ENCODE results near the gene PRCD.

Gene PRCD

DNA sequence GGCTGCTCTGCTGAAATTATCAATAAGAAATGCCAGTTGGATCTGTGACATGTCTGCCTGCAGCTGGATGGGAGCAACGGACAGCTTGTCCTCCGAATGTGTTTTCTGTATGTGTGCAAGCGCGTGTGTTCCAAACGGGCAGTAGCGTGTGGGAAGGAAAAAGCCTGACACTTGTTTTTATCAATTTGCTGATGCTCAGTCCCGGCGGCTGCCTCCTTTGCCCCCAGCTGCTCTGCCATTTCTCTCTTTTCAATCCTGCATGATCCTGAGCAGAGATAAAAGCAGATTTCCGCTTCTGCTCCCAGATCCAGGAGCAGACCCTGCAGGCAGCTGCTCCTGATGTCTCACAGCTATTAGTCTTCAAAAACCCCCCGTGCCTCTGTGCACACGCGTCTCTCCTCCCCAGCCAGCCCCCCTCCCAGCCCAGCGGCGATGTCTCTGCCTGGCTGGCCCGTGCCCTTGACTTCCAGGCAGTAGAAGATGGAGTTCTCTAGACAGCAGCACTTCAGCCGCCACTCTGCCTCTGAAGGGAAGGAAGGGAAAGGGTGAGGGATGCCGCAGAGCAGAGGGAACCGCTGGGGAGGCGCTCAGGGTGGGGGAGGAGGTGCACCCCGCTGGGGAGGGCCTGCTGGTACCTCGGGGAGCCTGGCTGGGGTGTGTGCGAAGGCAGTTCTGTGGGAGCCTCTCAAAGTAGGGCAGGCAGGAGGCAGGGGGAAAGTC lies 4.1 kb downstream of the PRCD start:
- Histone ChIP-seq H3K9me3 (ENCODE audit: control insufficient read depth, insufficient read depth, low read length) (no peaks in the 10 kb centered on the region), H3K27ac (ENCODE audit: low read depth, low read length) (no peak overlapping the region), H3K27me3 (ENCODE audit: control insufficient read depth, insufficient read depth, low read length) (peaks cover 11% of the 10 kb centered on the region), H3K4me1 (ENCODE audit: control insufficient read depth, insufficient read depth, low read length) (peaks cover 41% of the 10 kb centered on the region), H3K9ac (ENCODE audit: low read depth, low read length) (no peak overlapping the region), H3K4me3 (ENCODE audit: low read depth, low read length) (no peak overlapping the region), H3K36me3 (ENCODE audit: control insufficient read depth, insufficient read depth, low read length) (no peaks in the 10 kb centered on the region)

DNA sequence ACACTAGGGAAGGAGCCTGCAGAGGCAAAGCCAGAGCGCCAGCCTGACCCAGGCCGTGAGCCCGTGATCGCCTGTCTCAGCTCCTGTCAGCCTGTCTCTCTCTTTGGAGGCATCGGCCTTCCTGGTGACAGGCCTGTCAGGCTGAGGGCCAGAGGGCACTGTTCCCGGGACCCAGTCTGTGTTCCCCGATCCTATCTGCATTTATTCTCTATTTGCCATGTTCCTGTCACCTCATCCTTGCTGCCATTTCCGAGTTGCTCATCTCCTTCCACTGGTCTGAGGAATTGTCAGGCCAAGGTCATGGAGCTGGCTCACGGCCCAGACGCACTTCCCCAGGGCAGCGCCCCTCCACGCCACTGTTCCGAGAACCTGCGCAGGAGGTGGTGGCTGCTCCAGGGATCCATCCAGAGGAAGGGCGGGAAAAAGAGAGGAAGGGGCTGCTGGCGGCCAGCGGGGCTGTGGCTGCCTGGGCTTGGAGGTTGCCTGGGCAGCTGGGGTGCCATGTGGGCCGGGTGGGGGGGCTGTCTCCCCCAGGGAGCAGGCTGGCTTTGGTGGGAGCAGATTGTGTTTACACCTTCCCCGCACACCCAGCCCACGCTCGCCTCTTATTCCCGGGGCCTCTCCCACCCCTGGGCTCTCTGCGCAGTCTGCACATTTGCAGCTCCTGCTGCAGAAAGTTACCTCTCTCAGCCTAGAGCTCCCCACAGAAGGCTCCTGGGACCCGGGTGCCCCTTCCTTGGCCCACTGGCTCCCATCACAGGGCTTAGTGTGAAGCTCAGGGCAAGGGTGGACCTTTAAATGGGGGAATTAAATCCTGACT lies 4.9 kb downstream of the PRCD start:
- Histone ChIP-seq H3K27ac (ENCODE audit: low read depth, low read length) (no peak overlapping the region), H3K9ac (ENCODE audit: low read depth, low read length) (no peak overlapping the region), H3K36me3 (ENCODE audit: control insufficient read depth, insufficient read depth, low read length) (no peaks in the 10 kb centered on the region), H3K27me3 (ENCODE audit: control insufficient read depth, insufficient read depth, low read length) (peaks cover 4% of the 10 kb centered on the region), H3K4me3 (ENCODE audit: low read depth, low read length) (no peak overlapping the region), H3K4me1 (ENCODE audit: control insufficient read depth, insufficient read depth, low read length) (peaks cover 41% of the 10 kb centered on the region), H3K9me3 (ENCODE audit: control insufficient read depth, insufficient read depth, low read length) (no peaks in the 10 kb centered on the region)

DNA sequence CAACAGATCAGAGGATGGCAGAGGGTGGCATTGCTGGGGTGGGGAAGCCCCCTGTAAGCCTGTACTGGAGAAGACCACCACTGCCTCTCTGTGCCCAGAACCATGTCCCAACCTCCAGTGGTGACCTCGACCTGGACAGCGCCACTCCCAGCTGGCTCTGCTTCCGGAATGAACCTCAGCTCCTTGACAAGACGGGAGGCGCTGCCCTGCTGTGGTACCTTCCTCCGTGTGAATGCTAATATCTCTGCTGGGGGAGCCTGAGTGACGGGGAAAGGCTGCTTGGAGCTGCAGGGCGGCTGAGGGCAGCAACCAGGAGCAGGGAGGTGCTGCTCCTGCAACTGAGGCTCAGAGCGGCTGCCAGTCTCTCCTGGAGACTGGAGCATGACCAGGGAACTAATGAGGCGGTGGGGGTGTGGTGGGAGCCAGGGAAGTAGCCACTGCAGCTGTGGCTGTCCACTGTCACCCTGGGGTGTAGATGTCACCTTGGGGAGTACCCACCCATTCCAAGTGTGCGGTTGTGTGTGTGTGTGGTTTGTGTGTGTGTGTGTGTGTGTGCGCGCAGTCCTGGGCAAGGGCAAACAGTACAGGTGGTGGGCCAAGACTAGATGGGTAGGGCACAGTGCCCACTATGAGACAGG lies 6.2 kb downstream of the PRCD start:
- Histone ChIP-seq H3K27me3 (ENCODE audit: control insufficient read depth, insufficient read depth, low read length) (0 out of 2 replicates have a peak, but pooled peaks cover 2% of the 10 kb centered on the region), H3K9ac (ENCODE audit: low read depth, low read length) (no peak overlapping the region), H3K9me3 (ENCODE audit: control insufficient read depth, insufficient read depth, low read length) (no peaks in the 10 kb centered on the region), H3K36me3 (ENCODE audit: control insufficient read depth, insufficient read depth, low read length) (no peaks in the 10 kb centered on the region), H3K27ac (ENCODE audit: low read depth, low read length) (no peak overlapping the region), H3K4me1 (ENCODE audit: control insufficient read depth, insufficient read depth, low read length) (peaks cover 41% of the 10 kb centered on the region), H3K4me3 (ENCODE audit: low read depth, low read length) (no peak overlapping the region)

DNA sequence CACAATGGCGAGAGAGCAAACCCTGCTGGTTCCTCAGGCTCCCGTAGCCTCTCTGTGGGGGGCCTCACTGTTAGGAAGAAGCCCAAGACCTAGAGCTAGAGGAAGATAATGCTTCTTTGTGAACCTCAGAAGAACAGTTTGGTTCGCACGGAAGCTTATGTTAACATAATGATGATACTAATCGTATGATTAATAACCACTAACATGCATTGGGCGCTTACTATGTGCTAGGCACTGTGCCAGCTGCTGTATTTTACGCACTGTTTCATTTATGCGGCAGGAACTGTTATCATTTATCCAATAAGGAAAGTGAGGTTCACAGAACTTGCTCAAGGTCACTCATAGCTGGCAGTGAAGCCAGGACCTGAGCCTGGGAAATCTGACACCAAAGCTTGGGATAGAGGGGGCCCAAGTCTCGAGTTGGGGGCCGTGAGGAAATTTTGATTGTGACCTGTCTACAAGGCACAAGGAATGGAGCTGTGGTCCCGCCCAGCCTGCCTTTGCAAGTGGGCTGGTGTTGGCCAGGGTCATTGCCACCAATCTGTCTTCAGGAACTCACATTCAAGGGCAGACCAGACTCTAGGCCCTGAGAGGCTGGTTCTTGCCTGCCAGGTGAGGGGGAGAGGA lies 6.8 kb downstream of the PRCD start:
- Histone ChIP-seq H3K9ac (ENCODE audit: low read depth, low read length) (no peak overlapping the region), H3K4me3 (ENCODE audit: low read depth, low read length) (no peak overlapping the region), H3K27me3 (ENCODE audit: control insufficient read depth, insufficient read depth, low read length) (0 out of 2 replicates have a peak, but pooled peaks cover 2% of the 10 kb centered on the region), H3K9me3 (ENCODE audit: control insufficient read depth, insufficient read depth, low read length) (no peaks in the 10 kb centered on the region), H3K4me1 (ENCODE audit: control insufficient read depth, insufficient read depth, low read length) (peaks cover 38% of the 10 kb centered on the region), H3K36me3 (ENCODE audit: control insufficient read depth, insufficient read depth, low read length) (no peaks in the 10 kb centered on the region), H3K27ac (ENCODE audit: low read depth, low read length) (no peak overlapping the region)

DNA sequence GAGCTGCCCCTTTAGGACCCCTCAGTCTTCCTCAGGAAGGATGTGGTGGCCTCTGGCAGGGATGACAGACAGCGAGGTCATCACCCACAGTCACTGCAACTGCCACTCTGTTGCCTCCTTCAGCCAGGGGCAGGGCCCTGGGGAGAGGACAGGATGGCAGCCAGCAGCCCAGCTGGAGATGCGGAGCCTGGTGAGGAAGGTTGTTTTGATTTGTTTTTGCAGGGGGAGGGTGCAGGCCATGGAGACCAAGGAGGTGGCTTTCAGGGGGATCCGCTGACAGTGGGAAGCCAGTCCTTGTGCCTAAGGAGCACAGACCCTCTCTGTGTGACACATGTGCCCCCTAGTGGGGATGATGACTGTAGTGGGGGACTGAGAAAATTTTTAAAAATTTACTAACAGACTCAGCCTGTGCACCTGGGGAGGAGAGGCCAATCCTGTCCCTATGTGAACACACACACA lies 7.4 kb downstream of the PRCD start:
- no peak overlapping the region for H3K4me3 ChIP-seq (ENCODE audit: low read depth, low read length)
- H3K27ac ChIP-seq (ENCODE audit: low read depth, low read length), result no peak overlapping the region

DNA sequence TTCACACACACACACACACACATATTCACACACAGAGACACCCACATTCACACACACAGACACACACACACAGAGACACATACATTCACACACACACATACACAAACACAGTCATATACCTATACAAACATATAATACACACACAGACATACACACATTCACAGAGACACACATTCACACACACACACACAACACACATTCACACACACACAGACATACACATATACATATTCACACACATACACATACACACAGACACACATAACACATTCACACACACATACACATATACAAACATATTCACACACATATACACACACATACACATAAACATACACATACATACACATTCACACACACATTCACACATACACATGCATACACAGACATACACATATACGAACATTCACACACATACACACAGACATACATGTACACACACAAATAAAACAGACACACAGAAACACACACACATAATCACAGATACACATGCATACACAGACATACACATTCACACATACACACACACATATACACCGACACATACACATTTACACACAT lies 7.9 kb downstream of the PRCD start:
- Histone ChIP-seq H3K4me1 (ENCODE audit: control insufficient read depth, insufficient read depth, low read length) (peaks cover 36% of the 10 kb centered on the region), H3K9me3 (ENCODE audit: control insufficient read depth, insufficient read depth, low read length) (no peaks in the 10 kb centered on the region), H3K27me3 (ENCODE audit: control insufficient read depth, insufficient read depth, low read length) (0 out of 2 replicates have a peak, but pooled peaks cover 2% of the 10 kb centered on the region), H3K27ac (ENCODE audit: low read depth, low read length) (no peak overlapping the region), H3K4me3 (ENCODE audit: low read depth, low read length) (no peak overlapping the region), H3K9ac (ENCODE audit: low read depth, low read length) (no peak overlapping the region), H3K36me3 (ENCODE audit: control insufficient read depth, insufficient read depth, low read length) (no peaks in the 10 kb centered on the region)

More for the DNA sequence above, 7.4 kb downstream of the PRCD start:
- Histone ChIP-seq H3K4me1 (ENCODE audit: control insufficient read depth, insufficient read depth, low read length) (peaks cover 36% of the 10 kb centered on the region), H3K27me3 (ENCODE audit: control insufficient read depth, insufficient read depth, low read length) (0 out of 2 replicates have a peak, but pooled peaks cover 2% of the 10 kb centered on the region), H3K9ac (ENCODE audit: low read depth, low read length) (no peak overlapping the region), H3K9me3 (ENCODE audit: control insufficient read depth, insufficient read depth, low read length) (no peaks in the 10 kb centered on the region), H3K36me3 (ENCODE audit: control insufficient read depth, insufficient read depth, low read length) (no peaks in the 10 kb centered on the region)

DNA sequence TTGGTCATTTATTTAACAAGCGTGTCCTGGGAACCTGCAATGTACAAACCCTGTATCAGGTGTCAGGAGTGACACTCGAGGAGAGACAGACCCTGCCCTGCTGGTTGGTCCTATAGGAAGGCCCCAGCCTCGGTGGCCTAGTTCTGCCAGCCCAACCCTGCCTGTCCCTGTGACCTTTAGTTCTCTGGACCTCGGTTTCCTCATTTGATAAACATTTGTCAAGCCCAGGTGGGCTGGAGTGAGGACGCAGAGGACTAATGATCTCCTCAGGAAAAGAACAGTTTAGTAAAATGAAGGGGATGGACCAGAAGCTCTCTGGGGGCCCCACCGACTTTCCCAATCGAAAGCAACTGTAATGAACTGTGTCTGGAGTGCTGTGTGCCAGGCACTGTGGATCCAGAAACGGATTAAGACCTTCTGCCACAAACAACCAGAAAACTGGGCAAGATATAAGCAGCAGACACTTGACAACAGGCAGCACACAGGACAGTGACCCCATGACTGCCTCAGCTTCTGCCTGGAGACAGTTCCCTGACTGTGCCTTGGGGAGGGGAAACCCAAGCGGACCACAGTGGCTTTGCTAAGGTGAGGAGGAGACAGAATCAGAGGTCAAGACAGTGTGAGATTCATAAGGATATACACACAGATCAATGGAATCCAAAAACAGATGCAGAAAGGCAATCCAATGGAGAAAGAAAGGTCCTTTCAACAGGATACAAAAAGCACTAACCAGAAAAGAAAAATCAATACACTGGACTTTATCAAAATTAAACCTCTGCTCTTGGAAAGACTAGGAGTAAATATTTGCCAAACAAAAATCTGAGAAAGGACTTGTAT lies 8.8 kb downstream of the PRCD start:
- no peak overlapping the region for H3K27ac ChIP-seq (ENCODE audit: low read depth, low read length)
- 0 out of 2 replicates have a peak, but pooled peaks cover 2% of the 10 kb centered on the region for H3K27me3 ChIP-seq (ENCODE audit: control insufficient read depth, insufficient read depth, low read length)
- H3K36me3 ChIP-seq (ENCODE audit: control insufficient read depth, insufficient read depth, low read length), result no peaks in the 10 kb centered on the region
- H3K9ac ChIP-seq (ENCODE audit: low read depth, low read length), result no peak overlapping the region
- peaks cover 35% of the 10 kb centered on the region for H3K4me1 ChIP-seq (ENCODE audit: control insufficient read depth, insufficient read depth, low read length)
- no peaks in the 10 kb centered on the region for H3K9me3 ChIP-seq (ENCODE audit: control insufficient read depth, insufficient read depth, low read length)
- H3K4me3 ChIP-seq (ENCODE audit: low read depth, low read length), result no peak overlapping the region

DNA sequence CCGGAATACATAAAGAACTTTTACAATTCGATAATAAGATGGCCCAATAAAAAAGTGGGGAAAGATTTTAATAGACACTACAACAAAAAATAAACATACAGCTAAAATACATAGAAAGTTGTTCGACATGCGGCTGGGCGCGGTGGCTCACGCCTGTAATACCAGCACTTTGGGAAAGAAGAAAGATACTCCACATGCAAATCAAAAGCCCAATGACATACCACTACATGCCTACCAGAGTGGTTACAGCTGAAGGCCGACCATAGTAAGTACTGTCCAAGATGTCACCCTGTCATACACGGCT lies 9.3 kb downstream of the PRCD start:
- Histone ChIP-seq H3K27ac (ENCODE audit: low read depth, low read length) (no peak overlapping the region), H3K27me3 (ENCODE audit: control insufficient read depth, insufficient read depth, low read length) (no peaks in the 10 kb centered on the region), H3K4me3 (ENCODE audit: low read depth, low read length) (no peak overlapping the region), H3K36me3 (ENCODE audit: control insufficient read depth, insufficient read depth, low read length) (no peaks in the 10 kb centered on the region), H3K9ac (ENCODE audit: low read depth, low read length) (no peak overlapping the region), H3K4me1 (ENCODE audit: control insufficient read depth, insufficient read depth, low read length) (peaks cover 30% of the 10 kb centered on the region), H3K9me3 (ENCODE audit: control insufficient read depth, insufficient read depth, low read length) (no peaks in the 10 kb centered on the region)

DNA sequence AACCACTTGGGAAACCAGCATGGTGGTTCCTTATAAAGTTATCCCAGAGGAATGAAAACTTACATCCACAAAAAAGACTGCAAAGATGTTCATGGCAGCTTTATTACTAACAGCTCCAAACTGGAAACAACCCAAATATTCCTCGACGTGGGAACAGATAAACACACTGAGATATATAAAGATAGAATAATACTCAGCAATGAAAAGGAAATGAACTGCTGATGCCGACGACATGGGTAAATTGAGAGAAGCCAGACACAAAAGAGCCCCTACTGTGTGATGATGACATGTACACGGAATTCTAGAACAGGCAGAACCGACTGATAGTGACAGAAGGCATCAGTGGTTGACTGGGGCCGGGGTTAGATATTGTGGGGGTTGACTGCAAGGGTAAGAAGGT lies 9.7 kb downstream of the PRCD start:
- Histone ChIP-seq H3K4me3 (ENCODE audit: low read depth, low read length) (no peak overlapping the region), H3K9me3 (ENCODE audit: control insufficient read depth, insufficient read depth, low read length) (no peaks in the 10 kb centered on the region), H3K27me3 (ENCODE audit: control insufficient read depth, insufficient read depth, low read length) (no peaks in the 10 kb centered on the region), H3K36me3 (ENCODE audit: control insufficient read depth, insufficient read depth, low read length) (no peaks in the 10 kb centered on the region), H3K4me1 (ENCODE audit: control insufficient read depth, insufficient read depth, low read length) (peaks cover 26% of the 10 kb centered on the region), H3K9ac (ENCODE audit: low read depth, low read length) (no peak overlapping the region), H3K27ac (ENCODE audit: low read depth, low read length) (no peak overlapping the region)
